Thoracic aorta (tissue), 2 donors: ENCODE results near the gene C16orf96. TPM values are rescaled to one million over a fixed set of nuclear protein-coding genes. Genes with fewer than 3 reads are reported as not detected.

Experiments used
- ATAC-seq: fragments of 150-250 bp; one replicate; pipeline ENCODE4 v1.8.0; 2017; ENCODE audit warnings: low read depth; ENCODE audit not compliant: insufficient number of reproducible peaks, low FRiP score
- DNase-seq: peaks from one replicate; pipeline ENCODE4 v3.0.0-alpha.2; 2020; ENCODE audit warnings: low spot score
- H3K27ac ChIP-seq, 2 donors: fragments of 200-600 bp; sonication (generic); 1 replicate in 1 of 2; 2 replicates in 1 of 2; pipeline ENCODE4 v1.5.1; 2016; ENCODE audit warnings: mild to moderate bottlenecking in 2 of 2, moderate library complexity in 2 of 2
- H3K27me3 ChIP-seq: fragments of 200-600 bp; sonication (generic); replicated peaks from 2 replicates; pipeline ENCODE4 v1.6.0; 2016; ENCODE audit warnings: mild to moderate bottlenecking; ENCODE audit not compliant: insufficient read depth
- H3K36me3 ChIP-seq: fragments of 200-600 bp; sonication (generic); one replicate; pipeline ENCODE4 v1.5.1; 2016
- H3K4me1 ChIP-seq, 2 donors: fragments of 200-600 bp; sonication (generic); 1 replicate in 1 of 2; 2 replicates in 1 of 2; pipeline versions ENCODE4 v1.5.1 to v1.6.0; 2016; ENCODE audit warnings: low read depth in 2 of 2, mild to moderate bottlenecking in 1 of 2; ENCODE audit not compliant: control insufficient read depth in 1 of 2
- H3K4me3 ChIP-seq: fragments of 200-600 bp; sonication (generic); 2 replicates; pipeline ENCODE4 v1.5.1; 2016; ENCODE audit warnings: mild to moderate bottlenecking
- H3K9me3 ChIP-seq: fragments of 200-600 bp; sonication (generic); 2 replicates; pipeline ENCODE4 v1.5.1; 2016
- CTCF ChIP-seq: fragments of 200-600 bp; sonication (generic); IDR thresholded peaks from one replicate; pipeline ENCODE4 v1.5.1; 2019; ENCODE audit warnings: antibody characterized with exemption
- total RNA-seq, 2 donors: library from RNA; depleted of rRNA; stranded (reverse); fragments of >200 nt; gene quantifications; one replicate each; pipeline versions ENCODE4 v1.1.0 to v1.2.3, GENCODE V29; 2016

Gene C16orf96
- total RNA-seq, 2 donors from 2014 or later = not detected

GRCh38 chr16:4639899-4640509 lies 83.9 kb downstream of the C16orf96 start:
- H3K9me3 ChIP-seq = no peaks in the 10 kb centered on the region
- peaks cover 0 to 22% of the 10 kb centered on the region in 2 donors for H3K4me1 ChIP-seq
- TF ChIP-seq CTCF = no peak
- no peak overlapping the region for H3K27ac ChIP-seq
- no peak for ATAC-seq
- no peak for DNase-seq
- no peaks in the 10 kb centered on the region for H3K36me3 ChIP-seq
- H3K27me3 ChIP-seq = no peaks in the 10 kb centered on the region
- H3K4me3 ChIP-seq = no peak overlapping the region

GRCh38 chr16:4640572-4641305 lies 84.6 kb downstream of the C16orf96 start:
- no peaks in the 10 kb centered on the region for H3K36me3 ChIP-seq
- no peak overlapping the region for H3K27ac ChIP-seq
- ATAC-seq = no peak
- H3K9me3 ChIP-seq = no peaks in the 10 kb centered on the region
- no peak for TF ChIP-seq CTCF
- no peaks in the 10 kb centered on the region for H3K27me3 ChIP-seq
- H3K4me1 ChIP-seq = peaks cover 0 to 22% of the 10 kb centered on the region in 2 donors
- no peak for DNase-seq
- H3K4me3 ChIP-seq = no peak overlapping the region

GRCh38 chr16:4641306-4641687 lies 85.2 kb downstream of the C16orf96 start:
- DNase-seq (no peak), ATAC-seq (no peak)
- no peaks in the 10 kb centered on the region for H3K27me3 ChIP-seq
- H3K36me3 ChIP-seq = no peaks in the 10 kb centered on the region
- H3K4me1 ChIP-seq = peaks cover 0 to 22% of the 10 kb centered on the region in 2 donors
- no peaks in the 10 kb centered on the region for H3K9me3 ChIP-seq
- no peak overlapping the region for H3K27ac ChIP-seq
- H3K4me3 ChIP-seq = no peak overlapping the region
- no peak for TF ChIP-seq CTCF

- no peak for DNase-seq
- ATAC-seq = no peak
- Histone ChIP-seq H3K27me3 (no peaks in the 10 kb centered on the region), H3K4me1 (peaks cover 0 to 16% of the 10 kb centered on the region in 2 donors), H3K9me3 (no peaks in the 10 kb centered on the region), H3K36me3 (no peaks in the 10 kb centered on the region), H3K27ac (no peak overlapping the region), H3K4me3 (no peak overlapping the region)
- TF ChIP-seq CTCF = no peak
Observed at GRCh38 chr16:4641895-4642294, 85.8 kb downstream of the C16orf96 start.

GRCh38 chr16:4646773-4647643 lies 90.9 kb downstream of the C16orf96 start:
- DNase-seq = no peak
- TF ChIP-seq CTCF = no peak
- ATAC-seq = no peak
- Histone ChIP-seq H3K9me3 (no peaks in the 10 kb centered on the region), H3K27ac (no peak overlapping the region), H3K36me3 (peaks cover 13% of the 10 kb centered on the region), H3K4me1 (no peaks in the 10 kb centered on the region), H3K27me3 (no peaks in the 10 kb centered on the region), H3K4me3 (no peak overlapping the region)
